ENCODE results near the gene AFF1. TPM values are rescaled to one million over a fixed set of nuclear protein-coding genes. Genes with fewer than 3 reads are reported as not detected.

Gene AFF1
- total and polyA plus RNA-seq, 5 donors: 63.4 to 86.6 (median 83.1) TPM

DNA sequence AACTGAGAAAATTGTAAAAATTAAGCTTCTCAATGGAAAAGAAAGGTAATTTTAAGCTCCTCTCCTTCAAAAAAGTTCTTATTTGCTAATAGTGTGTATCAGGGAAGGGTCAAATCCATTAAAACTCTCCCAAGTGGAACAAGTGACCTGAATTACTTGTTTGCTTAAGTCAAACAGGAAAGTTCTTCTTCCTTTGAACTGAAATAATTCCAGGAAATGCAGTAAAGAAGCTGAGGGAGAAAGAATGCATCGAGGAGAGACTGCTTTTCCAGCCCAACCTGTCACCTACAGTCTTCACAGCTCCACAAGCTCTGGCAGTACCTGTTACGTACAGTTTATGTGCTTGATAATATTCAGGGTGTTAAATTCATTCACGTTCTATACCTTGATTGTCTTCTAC is 154.6 kb downstream of the AFF1 start:
- Histone ChIP-seq H3K4me1 (ENCODE audit: control insufficient read depth, insufficient read depth, low read length) (peaks cover 12% of the 10 kb centered on the region), H3K27ac (ENCODE audit: low read length) (no peak overlapping the region), H3K27me3 (ENCODE audit: control insufficient read depth, insufficient read depth) (no peaks in the 10 kb centered on the region), H3K9me3 (ENCODE audit: control insufficient read depth, low read length) (no peaks in the 10 kb centered on the region), H3K4me3 (ENCODE audit: low read length) (no peak overlapping the region)
- WGBS: 53% methylated on average over 3 of the region's 3 CpGs
- ATAC-seq (peak in 1 of 2 donors; percentile 20), DNase-seq (no peak)
- intact Hi-C loops (cut with DNase I): loop anchor here in 2 of 4 donors (5.0 to 10.0 kb wide), 2 partner anchors 82 to 85 kb away; no protein-coding TSS in a partner anchor

DNA sequence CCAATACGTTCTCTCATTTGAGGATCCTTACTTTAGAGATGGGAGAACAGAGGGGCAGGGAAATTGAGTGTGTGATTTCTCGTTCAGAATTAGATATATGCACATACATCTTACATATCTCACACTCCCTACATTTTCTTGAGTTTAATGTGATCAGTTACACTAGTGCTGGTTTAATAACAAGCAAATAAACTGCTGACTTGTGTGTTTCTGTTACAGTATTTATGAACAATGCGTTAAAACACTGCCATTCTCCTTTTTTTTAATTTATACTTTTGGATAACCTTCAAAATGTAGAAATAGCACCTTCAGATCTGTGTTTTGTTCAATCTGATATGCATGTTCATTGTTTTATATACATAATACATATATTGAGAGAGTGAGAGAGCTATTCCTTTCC is 155.5 kb downstream of the AFF1 start:
- 93% methylated on average over 3 of the region's 3 CpGs for WGBS
- DNase-seq (no peak), ATAC-seq (no peak)
- H3K4me3 ChIP-seq (ENCODE audit: low read length): no peak overlapping the region
- peaks cover 12% of the 10 kb centered on the region for H3K4me1 ChIP-seq (ENCODE audit: control insufficient read depth, insufficient read depth, low read length)
- H3K27ac ChIP-seq (ENCODE audit: low read length): no peak overlapping the region
- H3K27me3 ChIP-seq (ENCODE audit: control insufficient read depth, insufficient read depth): no peaks in the 10 kb centered on the region
- intact Hi-C loops (cut with DNase I): loop anchor here (5.0 kb wide), 3 partner anchors 83 to 168 kb away; no protein-coding TSS in a partner anchor
- H3K9me3 ChIP-seq (ENCODE audit: control insufficient read depth, low read length): no peaks in the 10 kb centered on the region

DNA sequence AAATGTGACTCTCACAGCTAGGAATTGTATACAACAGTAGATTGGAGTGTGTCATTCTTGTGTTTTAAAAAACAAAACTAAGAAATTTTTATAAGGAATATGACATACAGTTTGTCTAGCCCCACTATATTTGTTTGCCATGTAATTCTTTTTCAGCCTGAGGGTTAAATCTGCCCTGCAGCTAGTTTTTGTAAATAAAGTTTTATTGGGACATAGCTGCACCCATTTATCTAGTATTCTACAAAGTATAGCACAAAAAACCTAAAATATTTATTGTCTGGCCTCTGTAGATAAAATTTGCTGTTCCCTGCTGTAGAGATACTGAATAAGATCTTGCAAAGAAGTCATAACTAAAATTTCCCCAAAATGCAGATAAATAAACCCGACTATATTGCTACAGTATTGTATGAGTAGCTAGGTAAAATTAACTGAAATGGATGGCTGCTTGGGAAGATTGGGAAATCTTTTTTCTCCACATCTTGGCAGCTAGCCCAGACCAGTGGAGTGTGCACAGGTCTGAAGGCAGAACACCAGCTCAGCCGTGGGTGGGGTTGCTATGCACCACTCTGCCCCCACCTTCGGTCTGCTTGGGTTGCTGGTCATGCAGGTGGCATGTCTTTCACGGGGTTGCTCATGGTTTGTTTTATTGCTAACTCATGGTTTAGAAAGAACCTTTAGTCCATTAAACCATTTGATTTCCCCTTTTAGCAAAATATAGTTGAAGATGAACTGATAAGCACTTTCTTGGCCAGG is 157.8 kb downstream of the AFF1 start:
- WGBS: 37% methylated on average over 4 of the region's 4 CpGs
- Histone ChIP-seq H3K4me3 (ENCODE audit: low read length) (no peak overlapping the region), H3K27me3 (ENCODE audit: control insufficient read depth, insufficient read depth) (no peaks in the 10 kb centered on the region), H3K9me3 (ENCODE audit: control insufficient read depth, low read length) (no peaks in the 10 kb centered on the region), H3K4me1 (ENCODE audit: control insufficient read depth, insufficient read depth, low read length) (peaks cover 5% of the 10 kb centered on the region), H3K27ac (ENCODE audit: low read length) (peak overlapping the region; percentile 6)
- intact Hi-C loops (cut with DNase I): loop anchor here (5.0 kb wide), 3 partner anchors 85 to 170 kb away; no protein-coding TSS in a partner anchor
- ATAC-seq: peak; percentile 82
- peak; percentile 55 to 77 (median 63) for DNase-seq

DNA sequence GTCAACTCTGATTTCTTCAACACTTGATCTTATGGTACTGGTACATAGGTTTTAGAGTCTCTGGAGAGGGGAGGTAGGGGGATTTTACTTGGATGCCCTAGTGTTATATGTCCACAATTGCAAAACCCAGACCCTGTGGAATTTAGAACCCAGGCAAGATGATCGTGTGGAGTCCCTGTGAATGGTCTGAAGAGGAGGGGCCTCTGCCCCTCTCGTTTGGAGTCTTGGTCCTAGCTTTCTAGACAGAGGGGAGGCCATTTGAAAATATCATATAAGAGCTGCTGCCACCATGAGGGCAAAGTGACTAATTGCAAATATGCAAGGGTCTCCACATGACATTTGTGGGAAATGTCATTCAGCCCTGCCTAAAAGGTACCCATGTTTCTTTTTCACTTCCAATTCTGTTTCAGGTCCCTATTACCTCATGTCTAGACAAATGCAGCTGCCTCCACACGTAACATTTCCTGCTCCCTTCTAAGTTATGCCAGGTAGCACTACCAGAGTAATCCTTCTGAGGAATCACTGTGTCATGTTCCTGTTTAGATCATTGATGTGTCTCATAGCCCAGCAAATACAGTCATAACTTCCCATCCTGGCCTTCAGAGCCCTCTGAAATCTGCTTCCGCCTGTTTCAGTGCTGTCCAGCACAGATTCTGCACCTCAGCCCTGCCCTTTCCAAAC is 158.8 kb downstream of the AFF1 start:
- Histone ChIP-seq H3K9me3 (ENCODE audit: control insufficient read depth, low read length) (no peaks in the 10 kb centered on the region), H3K27me3 (ENCODE audit: control insufficient read depth, insufficient read depth) (no peaks in the 10 kb centered on the region), H3K4me1 (ENCODE audit: control insufficient read depth, insufficient read depth, low read length) (peaks cover 5% of the 10 kb centered on the region), H3K4me3 (ENCODE audit: low read length) (no peak overlapping the region), H3K27ac (ENCODE audit: low read length) (peak overlapping the region; percentile 12)
- ATAC-seq (peak; percentile 69 to 77), DNase-seq (no peak)
- WGBS: 24% methylated on average over 4 of the region's 4 CpGs
- intact Hi-C loops (cut with DNase I): loop anchor here (5.0 kb wide), 3 partner anchors 86 to 171 kb away; no protein-coding TSS in a partner anchor

DNA sequence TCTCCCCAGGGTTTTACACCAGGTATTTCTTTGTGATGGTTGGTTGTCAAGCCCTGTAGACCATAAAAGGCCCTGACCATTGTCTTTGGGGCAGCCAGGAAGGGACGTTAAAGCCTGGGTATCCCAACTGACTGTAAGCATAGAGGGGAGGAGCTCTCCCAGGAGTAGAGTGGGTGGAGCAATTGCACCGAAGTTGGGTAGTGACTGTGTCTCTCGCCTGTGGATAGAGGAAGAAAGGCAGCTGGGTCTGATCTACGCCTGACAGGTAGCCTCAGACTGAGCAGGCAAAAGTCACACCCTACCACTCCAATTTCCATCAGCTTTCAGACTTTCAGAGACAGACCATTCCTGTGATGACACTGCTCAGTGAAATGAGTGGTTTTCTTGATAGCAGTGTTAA is 162.3 kb downstream of the AFF1 start:
- Histone ChIP-seq H3K27me3 (ENCODE audit: control insufficient read depth, insufficient read depth) (no peaks in the 10 kb centered on the region), H3K9me3 (ENCODE audit: control insufficient read depth, low read length) (no peaks in the 10 kb centered on the region), H3K4me1 (ENCODE audit: control insufficient read depth, insufficient read depth, low read length) (peaks cover 2% of the 10 kb centered on the region), H3K27ac (ENCODE audit: low read length) (no peak overlapping the region), H3K4me3 (ENCODE audit: low read length) (no peak overlapping the region)
- DNase-seq: no peak
- ATAC-seq: peak; percentile 26 to 43
- intact Hi-C loops (cut with DNase I): loop anchor here in 2 of 4 donors (5.0 kb wide), 2 partner anchors 165 to 175 kb away; no protein-coding TSS in a partner anchor
- 48% methylated on average over 4 of the region's 4 CpGs for WGBS

DNA sequence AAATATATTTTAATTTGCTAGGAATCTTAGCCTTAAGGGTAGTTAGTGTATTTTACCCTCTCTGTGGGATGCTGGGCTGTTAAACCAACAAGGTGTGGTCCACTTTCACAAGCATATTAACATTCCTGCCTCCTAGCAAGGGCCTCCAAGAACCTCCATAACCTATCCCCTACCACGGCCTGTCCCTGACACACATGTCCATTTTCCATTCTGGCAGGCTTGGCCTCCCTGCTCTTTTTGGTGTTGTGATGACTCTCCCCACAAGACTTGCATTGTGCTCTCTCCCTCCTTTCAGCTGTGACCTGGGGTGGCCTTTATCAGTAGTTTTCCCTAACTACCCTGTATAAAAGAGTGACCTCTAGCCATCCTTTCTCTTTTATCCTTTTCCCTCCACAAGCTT is 165.4 kb downstream of the AFF1 start:
- WGBS: 81% methylated on average over 1 of the region's 1 CpG
- no peak for ATAC-seq
- Histone ChIP-seq H3K4me1 (ENCODE audit: control insufficient read depth, insufficient read depth, low read length) (peaks cover 2% of the 10 kb centered on the region), H3K9me3 (ENCODE audit: control insufficient read depth, low read length) (no peaks in the 10 kb centered on the region), H3K4me3 (ENCODE audit: low read length) (no peak overlapping the region), H3K27ac (ENCODE audit: low read length) (no peak overlapping the region), H3K27me3 (ENCODE audit: control insufficient read depth, insufficient read depth) (no peaks in the 10 kb centered on the region)
- DNase-seq: no peak
- intact Hi-C loops (cut with DNase I): no loop called here

DNA sequence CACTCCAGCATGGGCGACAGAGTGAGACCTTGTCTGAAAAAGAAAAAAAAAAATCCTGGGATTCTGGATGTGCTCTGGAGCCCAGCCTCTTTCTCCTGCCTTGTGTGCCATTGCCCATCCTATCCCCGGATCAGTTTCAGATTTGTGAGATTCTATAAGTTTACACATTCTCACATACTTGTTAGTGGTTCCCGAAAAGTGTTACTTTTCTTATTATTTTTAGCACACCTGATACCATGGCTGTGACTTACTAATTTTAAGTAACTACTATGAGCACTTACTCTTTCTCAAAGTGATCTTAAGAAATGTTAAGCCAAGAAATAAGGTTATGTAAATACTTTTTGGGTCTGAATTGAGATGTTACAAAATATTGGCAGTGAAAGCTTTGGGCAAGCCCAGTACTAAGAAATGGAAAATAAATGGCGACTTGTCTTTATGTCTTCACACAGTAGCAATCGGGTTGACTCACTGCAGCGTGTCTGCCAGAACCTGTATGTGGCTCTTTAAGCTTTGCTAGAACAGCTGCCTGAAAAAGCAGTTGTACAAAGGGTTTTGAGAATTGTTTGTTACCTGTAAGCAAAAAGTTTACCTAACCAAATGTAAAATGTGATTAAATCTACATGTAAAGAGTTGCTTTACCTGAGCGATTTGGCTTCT is 166.9 kb downstream of the AFF1 start:
- intact Hi-C loops (cut with DNase I): no loop called here
- Histone ChIP-seq H3K4me3 (ENCODE audit: low read length) (no peak overlapping the region), H3K4me1 (ENCODE audit: control insufficient read depth, insufficient read depth, low read length) (peaks cover 2% of the 10 kb centered on the region), H3K27ac (ENCODE audit: low read length) (no peak overlapping the region), H3K9me3 (ENCODE audit: control insufficient read depth, low read length) (no peaks in the 10 kb centered on the region), H3K27me3 (ENCODE audit: control insufficient read depth, insufficient read depth) (no peaks in the 10 kb centered on the region)
- ATAC-seq (no peak), DNase-seq (peak in 2 of 3 donors; percentile 38 to 66)
- WGBS: 88% methylated on average over 7 of the region's 7 CpGs

DNA sequence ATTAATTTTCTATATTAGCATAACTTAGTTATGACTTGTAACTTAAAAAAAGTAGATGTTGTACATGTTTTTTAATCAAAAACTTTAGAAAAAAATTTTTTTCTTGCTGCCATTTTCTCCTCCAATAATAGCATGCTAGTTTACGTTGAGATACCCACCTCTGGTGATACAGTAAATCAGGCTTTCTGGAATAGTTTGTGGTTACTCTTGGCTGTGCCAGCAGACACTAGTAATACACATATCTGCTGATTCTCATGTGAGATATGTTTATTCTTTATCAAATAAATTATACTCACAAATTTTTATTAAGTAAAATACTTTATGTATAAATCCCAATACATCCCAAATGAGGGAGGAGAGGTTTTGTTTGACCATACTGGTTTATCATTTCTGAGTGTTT is 168.3 kb downstream of the AFF1 start:
- Histone ChIP-seq H3K4me1 (ENCODE audit: control insufficient read depth, insufficient read depth, low read length) (peaks cover 4% of the 10 kb centered on the region), H3K4me3 (ENCODE audit: low read length) (no peak overlapping the region), H3K9me3 (ENCODE audit: control insufficient read depth, low read length) (no peaks in the 10 kb centered on the region), H3K27me3 (ENCODE audit: control insufficient read depth, insufficient read depth) (no peaks in the 10 kb centered on the region), H3K27ac (ENCODE audit: low read length) (no peak overlapping the region)
- WGBS: 57% methylated on average over 1 of the region's 1 CpG
- intact Hi-C loops (cut with DNase I): no loop called here
- DNase-seq (no peak), ATAC-seq (no peak)

DNA sequence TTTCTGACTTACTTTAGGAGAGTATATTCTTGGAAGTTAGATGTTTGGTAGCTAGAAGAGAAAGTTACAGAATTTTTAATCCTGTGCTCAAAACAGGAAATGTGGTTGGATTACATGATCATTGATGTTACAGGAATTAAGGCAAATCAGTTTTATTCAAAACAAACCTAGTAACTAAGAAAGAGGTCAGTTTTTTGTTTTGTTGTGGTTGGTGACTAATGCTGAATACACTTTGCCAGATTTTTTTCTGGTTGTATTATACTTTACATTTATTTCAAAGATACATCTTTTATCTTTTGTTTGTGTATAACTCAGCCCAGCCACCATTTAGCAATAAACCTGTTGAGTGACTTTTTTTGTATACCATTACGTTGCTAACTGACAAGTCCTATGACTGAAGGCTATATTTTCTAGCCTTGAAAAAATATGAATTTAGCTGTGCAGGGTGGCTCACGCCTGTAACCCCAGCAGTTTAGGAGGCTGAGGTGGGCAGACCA is 168.9 kb downstream of the AFF1 start:
- peak overlapping the region; percentile 73 for H3K27ac ChIP-seq (ENCODE audit: low read length)
- 68% methylated on average over 2 of the region's 2 CpGs for WGBS
- H3K4me3 ChIP-seq (ENCODE audit: low read length): no peak overlapping the region
- no peaks in the 10 kb centered on the region for H3K27me3 ChIP-seq (ENCODE audit: control insufficient read depth, insufficient read depth)
- no peak for DNase-seq
- no peak for ATAC-seq
- peaks cover 6% of the 10 kb centered on the region for H3K4me1 ChIP-seq (ENCODE audit: control insufficient read depth, insufficient read depth, low read length)
- intact Hi-C loops (cut with DNase I): no loop called here
- no peaks in the 10 kb centered on the region for H3K9me3 ChIP-seq (ENCODE audit: control insufficient read depth, low read length)

DNA sequence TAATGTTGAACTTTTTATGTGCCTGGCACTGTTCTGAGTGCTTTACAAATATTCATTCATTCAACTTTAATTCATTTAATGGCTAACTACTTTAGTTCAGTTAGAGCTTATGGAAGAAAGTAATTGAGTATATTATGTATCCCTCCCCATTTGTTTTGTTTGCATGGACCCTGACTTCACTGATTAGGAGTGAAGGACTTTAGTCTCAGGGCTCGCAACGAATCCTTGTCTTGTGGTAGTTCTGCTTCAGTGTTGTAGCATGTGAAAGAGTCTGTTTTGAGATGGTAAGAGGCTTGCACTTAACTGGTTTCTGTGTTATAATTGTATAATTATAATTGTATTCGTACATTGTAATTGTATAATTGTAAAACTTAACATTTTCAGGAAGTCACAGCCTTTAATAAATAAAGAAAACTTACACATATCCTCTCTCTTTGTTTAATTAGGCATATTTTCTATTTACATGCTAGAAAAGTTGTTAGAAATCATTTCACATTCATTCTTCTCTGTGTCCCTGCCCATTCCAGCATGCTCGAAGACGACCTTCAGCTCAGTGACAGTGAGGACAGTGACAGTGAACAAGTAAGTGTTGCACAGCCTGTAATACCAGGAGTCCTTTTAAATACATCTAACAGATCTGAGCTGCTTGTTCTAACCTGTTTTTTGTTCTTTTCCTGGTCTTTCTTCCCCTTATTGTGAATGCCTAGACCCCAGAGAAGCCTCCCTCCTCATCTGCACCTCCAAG is 170.5 kb downstream of the AFF1 start:
- no peaks in the 10 kb centered on the region for H3K27me3 ChIP-seq (ENCODE audit: control insufficient read depth, insufficient read depth)
- no peak for DNase-seq
- ATAC-seq: peak; percentile 38 to 46
- 78% methylated on average over 5 of the region's 5 CpGs for WGBS
- no peak overlapping the region for H3K4me3 ChIP-seq (ENCODE audit: low read length)
- H3K27ac ChIP-seq (ENCODE audit: low read length): peak overlapping the region; percentile 58
- peaks cover 6% of the 10 kb centered on the region for H3K4me1 ChIP-seq (ENCODE audit: control insufficient read depth, insufficient read depth, low read length)
- no peaks in the 10 kb centered on the region for H3K9me3 ChIP-seq (ENCODE audit: control insufficient read depth, low read length)
- intact Hi-C loops (cut with DNase I): no loop called here

Measured in right cardiac atrium (tissue), 5 donors.